SW 1271 (cell line): ENCODE data around the gene ZNF429.
"Not testable (repeated sequence)": the region's sequence is repeated elsewhere in the genome, so short reads cannot be mapped to it uniquely, and the experiment has no call there.

Source experiments
- DNase-seq, 2 experiments: peaks; one replicate each; lab custom pipeline; 2025; lab: John Stamatoyannopoulos, UW

Gene ZNF429

GRCh38 chr19:21513651-21514050, 8.2 kb downstream of the ZNF429 start:
- DNase-seq = no peak

DNA sequence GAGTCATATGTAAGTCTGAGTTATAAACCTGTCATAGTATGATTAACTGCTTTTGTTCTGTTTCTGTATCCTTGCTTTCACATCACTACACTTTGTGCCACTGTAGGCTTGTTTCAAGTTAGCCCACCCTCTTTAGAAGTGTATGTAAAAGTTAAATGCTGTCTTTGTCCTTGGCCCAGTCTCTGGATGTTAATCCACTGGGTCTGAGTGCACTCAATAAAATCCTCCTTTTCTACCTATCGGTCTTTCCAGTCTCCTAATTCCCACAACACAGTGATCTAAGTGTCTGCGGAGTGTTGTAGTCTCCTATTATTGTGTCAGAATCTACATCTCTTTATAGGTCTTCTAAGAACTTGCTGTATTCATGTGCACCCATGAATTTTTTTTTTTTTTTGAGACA, 14.1 kb downstream of the ZNF429 start:
- DNase-seq = no peak

DNA sequence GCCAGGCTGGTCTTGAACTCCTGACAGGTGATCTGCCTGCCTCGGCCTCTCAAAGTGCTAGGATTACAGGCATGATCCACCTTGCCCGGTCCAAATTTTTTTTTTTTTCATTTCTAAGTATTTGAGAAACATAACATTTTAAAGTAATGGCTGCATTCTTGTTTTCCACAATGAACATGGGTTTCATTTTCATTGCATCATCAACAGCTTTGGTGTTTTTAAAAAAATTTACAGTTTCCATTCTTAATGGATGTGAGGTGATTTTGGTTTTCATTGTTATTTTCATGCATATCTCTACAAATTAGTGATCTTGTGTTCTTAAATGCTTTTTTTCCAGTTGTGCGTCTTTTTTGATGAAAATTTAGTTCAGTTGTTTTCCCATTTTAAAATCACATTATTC, 27.5 kb downstream of the ZNF429 start:
- DNase-seq = no peak

DNA sequence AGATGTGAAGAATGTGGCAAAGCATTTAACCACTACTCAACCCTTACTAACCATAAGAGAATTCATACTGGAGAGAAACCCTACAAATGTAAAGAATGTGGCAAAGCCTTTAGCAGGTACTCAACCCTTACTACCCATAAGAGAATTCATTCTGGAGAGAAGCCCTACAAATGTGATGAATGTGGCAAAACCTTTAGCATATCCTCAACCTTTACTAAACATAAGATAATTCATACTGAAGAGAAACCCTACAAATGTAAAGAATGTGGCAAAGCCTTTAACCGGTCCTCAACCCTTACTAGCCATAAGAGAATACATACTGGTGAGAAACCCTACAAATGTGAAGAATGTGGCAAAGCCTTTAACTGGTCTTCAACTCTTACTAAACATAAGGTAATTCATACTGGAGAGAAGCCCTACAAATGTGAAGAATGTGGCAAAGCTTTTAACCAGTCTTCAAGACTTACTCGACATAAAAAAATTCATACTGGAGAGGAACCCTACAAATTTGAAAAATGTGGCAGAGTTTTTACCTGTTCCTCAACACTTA, 31.4 kb downstream of the ZNF429 start:
- DNase-seq = not testable (repeated sequence)

DNA sequence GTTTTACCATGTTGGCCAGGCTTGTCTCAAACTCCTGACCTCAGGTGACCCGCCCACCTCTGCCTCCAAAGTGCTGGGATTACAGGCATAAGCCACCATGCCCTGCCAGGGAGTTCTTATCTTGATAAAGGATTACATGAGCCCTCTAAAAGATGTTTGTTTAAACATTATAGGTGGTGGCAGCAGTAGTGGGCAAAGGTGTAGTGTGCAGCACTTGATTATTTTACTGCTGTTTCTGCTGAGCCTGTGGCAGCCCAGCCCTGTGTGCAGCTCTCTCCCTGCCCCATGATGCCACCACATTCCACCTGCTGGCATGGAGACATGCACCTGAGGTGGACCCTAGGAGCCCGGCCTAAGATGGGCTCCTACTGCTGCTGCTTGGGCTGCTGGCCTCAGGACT, 54.0 kb downstream of the ZNF429 start:
- DNase-seq = no peak

DNA sequence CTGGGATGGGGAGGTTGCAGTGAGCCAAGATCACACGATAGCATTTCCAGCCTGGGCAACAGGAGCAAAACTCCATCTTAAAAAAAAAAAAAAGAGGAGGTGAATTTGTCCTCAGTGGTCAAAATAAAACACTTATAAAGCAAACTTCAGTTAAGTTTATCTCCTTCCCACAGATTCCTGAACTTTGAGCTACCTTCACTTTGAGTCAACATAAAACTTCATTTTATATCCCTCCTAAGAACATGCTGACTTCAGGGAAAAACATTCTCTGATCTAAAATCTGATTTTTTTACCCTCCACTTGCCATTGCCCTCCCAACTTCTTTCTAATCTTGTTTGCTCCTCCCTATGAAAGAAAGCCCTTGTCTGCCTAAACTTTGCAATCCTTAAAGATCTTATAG, 59.0 kb downstream of the ZNF429 start:
- no peak for DNase-seq

DNA sequence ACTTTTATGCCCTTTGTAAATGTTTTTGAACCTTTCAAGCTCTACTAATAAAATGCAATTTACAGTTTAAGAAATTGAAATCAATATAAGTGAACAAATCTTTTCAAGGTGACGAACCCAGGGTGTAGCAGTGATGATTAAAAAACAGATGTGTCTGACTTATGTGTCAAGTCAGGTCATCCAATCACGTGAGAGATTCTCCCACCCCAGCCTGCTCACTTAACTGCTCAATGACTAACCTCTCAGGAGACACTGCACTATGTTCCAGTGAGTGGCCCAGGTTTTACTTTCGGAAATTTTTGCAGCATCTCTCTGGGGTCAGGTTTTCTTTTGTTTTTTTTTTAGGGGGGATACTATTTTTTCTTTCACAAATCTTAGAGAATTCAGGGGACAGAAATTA, 60.7 kb downstream of the ZNF429 start:
- DNase-seq = no peak

DNA sequence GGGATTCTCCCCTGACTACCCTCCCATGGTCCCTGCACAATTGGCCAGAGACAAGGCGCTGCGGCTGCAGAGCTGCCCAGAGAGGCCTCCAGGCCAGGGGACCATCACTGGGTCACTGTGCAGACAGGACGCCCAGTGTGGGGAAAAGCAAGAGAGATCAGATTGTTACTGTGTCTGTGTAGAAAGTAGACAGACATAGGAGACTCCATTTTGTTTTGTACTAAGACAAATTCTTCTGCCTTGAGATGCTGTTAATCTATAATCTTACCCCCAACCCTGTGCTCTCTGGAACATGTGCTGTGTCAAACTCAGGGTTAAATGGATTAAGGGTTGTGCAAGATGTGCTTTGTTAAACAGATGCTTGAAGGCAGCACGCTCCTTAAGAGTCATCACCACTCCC, 62.4 kb downstream of the ZNF429 start:
- not testable (repeated sequence) for DNase-seq

GRCh38 chr19:21568816-21569493, 63.6 kb downstream of the ZNF429 start:
- DNase-seq = peak; percentile 34 to 70

DNA sequence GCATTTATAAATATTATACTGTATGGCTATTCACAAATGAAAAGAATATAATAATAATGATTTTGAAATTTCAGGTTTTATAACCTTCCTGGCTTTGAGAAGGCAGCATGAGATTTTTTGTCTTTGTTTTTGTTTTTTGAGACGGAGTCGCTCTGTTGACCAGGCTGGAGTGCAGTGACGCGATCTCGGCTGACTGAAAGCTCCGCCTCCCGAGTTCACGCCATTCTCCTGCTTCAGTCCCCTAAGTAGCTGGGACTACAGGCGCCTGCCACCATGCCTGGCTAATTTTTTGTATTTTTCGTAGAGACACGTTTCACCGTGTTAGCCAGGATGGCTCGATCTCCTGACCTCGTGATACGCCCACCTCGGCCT, 64.1 kb downstream of the ZNF429 start:
- DNase-seq = peak in 1 of 2 experiments; percentile 54

GRCh38 chr19:21571316-21571715, 65.9 kb downstream of the ZNF429 start:
- DNase-seq = no peak

- DNase-seq = no peak
Measured at GRCh38 chr19:21574607-21575006, 69.2 kb downstream of the ZNF429 start.

GRCh38 chr19:21576481-21576880, 71.1 kb downstream of the ZNF429 start:
- no peak for DNase-seq

DNA sequence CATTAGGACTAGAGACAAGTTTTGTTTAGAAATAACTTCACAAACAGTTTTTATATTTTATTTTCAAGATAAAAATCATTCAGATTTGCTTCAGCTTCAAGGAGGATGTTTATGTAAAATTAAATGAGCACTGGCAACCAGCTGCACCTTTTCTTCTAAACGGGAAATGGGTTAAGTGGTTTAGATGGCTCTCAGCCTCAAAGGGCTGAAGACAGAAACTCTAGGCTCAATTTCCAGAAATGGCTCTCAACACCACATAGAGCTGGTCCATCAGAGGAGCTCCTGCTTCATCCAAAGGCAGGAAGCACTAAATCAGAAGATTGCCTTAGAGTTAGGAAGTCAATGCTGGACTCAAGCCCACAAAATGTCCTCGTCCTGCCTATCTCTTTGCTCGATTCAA, 74.7 kb downstream of the ZNF429 start:
- no peak for DNase-seq

GRCh38 chr19:21580818-21581217, 75.4 kb downstream of the ZNF429 start:
- no peak for DNase-seq

- DNase-seq = no peak
Measured at GRCh38 chr19:21581646-21582240, 76.3 kb downstream of the ZNF429 start.

DNA sequence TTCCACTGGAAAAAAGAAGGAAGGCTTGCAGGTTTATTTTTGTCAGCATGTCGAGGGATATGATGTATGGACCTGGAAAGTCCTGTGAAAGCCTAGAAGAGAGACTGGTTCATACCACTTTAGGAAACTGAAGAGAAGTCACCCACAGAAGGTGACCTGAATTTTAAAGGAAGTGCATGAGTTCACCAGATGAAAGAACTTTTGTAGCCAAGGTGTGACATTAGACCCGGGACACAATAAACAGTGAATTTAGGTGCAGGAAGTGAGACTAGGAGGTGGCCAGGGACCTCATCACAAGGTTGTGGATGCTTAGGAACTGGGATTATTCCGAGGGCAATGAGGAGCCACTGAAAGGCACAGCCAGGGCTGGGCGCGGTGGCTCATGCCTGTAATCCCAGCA, 79.1 kb downstream of the ZNF429 start:
- DNase-seq = no peak

DNA sequence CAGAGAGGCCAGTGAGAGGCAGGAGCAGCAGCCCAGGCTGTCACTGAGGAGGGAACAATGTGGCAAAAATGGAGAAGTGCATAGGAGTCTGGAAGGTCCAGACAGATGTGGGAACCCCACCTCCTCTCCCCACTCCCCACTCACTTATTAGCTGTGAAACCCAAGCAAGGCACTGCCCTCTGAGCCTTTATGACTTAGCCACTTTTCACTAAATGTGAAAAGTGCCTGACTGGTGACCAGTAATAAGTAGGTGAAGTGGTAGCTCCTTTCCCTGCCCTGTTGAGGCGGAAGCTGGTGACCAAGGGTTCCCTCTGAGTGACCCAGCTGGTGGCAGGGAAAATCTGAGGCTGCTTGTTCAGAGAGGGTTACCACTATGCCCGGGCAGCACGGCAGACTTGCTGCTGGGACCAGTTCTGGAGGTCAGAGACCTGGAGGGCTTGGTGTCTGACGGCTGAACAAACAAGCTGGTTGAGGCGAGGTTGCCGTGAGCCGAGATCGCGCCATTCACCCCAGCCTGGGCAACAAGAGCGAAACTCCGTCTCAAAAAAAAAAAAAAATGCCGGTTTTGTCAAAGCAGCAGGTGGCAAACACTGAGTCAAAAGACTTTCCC, 80.0 kb downstream of the ZNF429 start:
- DNase-seq = no peak

DNA sequence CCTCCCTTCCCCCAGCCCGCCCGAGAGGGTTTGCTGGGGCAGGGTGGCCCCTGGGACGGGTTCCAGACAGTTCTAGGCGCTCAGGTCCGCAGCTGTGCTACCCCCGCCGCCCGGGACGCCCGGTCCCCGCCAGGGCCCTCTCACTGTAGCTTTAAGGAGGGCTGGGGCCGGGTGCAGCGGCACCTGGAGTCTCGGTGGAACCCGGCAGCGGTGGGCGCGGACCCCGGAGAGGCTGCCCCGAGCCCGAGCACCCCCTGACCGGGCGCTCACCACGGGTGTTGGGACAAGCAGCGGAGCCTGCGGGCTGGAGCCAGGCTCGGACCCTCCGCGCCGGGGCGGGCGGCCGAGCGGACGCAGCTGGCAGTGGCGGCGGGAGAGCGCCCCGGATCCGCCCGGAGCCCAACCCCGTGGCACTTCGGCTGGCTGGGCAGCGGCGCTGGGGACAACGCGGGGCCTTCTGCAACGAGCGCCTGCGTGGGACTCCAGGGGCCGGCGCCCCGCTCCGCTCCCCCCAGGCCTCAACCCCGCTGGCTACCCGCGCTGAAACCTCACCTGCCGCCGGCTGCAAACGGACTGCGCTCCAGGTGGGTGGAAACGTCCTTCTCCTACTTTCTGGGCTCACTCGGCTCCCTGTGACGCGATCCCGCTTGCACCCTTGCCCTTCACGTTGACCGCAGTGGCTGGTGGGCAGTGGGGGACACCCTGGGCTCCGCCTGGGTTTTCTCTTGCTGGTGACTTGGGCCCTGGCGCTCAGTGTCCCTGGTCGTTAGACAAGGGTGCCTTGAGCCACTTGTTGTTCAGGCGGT, 81.1 kb downstream of the ZNF429 start:
- no peak for DNase-seq

- DNase-seq = no peak
Measured at GRCh38 chr19:21587117-21587461, 81.7 kb downstream of the ZNF429 start.

- no peak for DNase-seq
Measured at GRCh38 chr19:21587549-21587948, 82.1 kb downstream of the ZNF429 start.

- no peak for DNase-seq
Measured at GRCh38 chr19:21588065-21588601, 82.7 kb downstream of the ZNF429 start.
